OCI-M2 (cell line): ENCODE data around the gene MMP25.

Experiments used
- DNase-seq: peaks from one replicate; lab custom pipeline; 2025; ENCODE audit not compliant: unreplicated experiment; lab: John Stamatoyannopoulos, UW

MMP25 gene

GRCh38 chr16:3089717-3090592 lies 43.6 kb downstream of the MMP25 start:
- no peak for DNase-seq

- DNase-seq = no peak
Observed at GRCh38 chr16:3091551-3091950, 45.2 kb downstream of the MMP25 start.

- DNase-seq = no peak
Observed at GRCh38 chr16:3092501-3092941, 46.2 kb downstream of the MMP25 start.

GRCh38 chr16:3094289-3095027 lies 48.1 kb downstream of the MMP25 start:
- no peak for DNase-seq

GRCh38 chr16:3095869-3096268 lies 49.5 kb downstream of the MMP25 start:
- no peak for DNase-seq

GRCh38 chr16:3096362-3096761 lies 50.0 kb downstream of the MMP25 start:
- DNase-seq = no peak

- DNase-seq = no peak
Observed at GRCh38 chr16:3097266-3097665, 50.9 kb downstream of the MMP25 start.

GRCh38 chr16:3098459-3099394 lies 52.4 kb downstream of the MMP25 start, which contains the start of gene ZSCAN10:
Gene ZSCAN10 (minus strand): TSS chr16:3099294. CDS start chr16:3092937, 6,357 bp downstream.
- DNase-seq = no peak

- DNase-seq = no peak
Observed at GRCh38 chr16:3099395-3099731, 53.0 kb downstream of the MMP25 start.

GRCh38 chr16:3099732-3100499 lies 53.6 kb downstream of the MMP25 start:
- no peak for DNase-seq

- no peak for DNase-seq
Observed at GRCh38 chr16:3101018-3101840, 54.9 kb downstream of the MMP25 start.

GRCh38 chr16:3101841-3102470 lies 55.6 kb downstream of the MMP25 start:
- DNase-seq = no peak

- DNase-seq = peak; percentile 28
Observed at GRCh38 chr16:3106205-3106928, 60.0 kb downstream of the MMP25 start.
